GM21825 (cell line): ENCODE results near the gene XYLT1.

Source experiments
- ATAC-seq: cut with Tn5 transposase; IDR thresholded peaks from one replicate; pipeline ENCODE4 v1.9.1; 2021; ENCODE audit warnings: mild to moderate bottlenecking, moderate library complexity; ENCODE audit not compliant: unreplicated experiment

XYLT1 gene

DNA sequence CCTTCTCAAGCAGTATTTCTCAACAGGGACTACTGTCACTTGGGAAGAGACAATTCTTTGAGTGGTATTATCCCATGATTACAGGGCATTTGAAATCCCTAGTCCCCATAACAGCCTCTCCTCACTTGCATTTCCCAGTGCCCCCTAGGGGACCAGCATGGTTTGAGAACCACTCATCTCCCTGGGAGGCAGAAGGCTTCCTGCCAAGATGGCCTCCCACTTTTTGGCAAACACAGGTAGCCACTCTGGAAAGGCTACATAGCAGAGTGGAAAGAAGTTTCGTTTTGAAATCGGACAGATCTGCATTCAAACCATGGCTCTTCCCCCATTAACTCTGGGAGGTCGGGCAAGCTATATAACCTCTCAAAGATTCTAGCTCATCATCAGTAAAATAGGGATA lies 256.8 kb downstream of the XYLT1 start:
- ATAC-seq, result no peak

DNA sequence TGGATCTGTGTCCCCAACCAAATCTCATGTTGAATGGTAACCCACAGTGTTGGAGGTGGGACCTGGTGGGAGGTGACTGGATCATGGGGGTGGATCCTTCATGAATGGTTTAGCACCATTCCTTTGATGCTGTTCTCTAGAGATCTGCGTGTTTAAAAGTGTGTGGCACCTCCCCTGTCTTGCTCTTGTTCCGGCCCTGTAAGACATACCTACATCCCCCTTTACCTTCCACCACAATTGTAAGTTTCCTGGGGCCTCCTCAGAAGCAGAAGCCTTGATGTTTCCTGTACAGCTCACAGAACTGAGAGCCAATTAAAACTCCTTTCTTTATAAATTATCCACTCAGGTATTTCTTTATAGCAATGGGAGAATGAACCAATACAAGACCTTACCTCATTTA lies 257.7 kb downstream of the XYLT1 start:
- no peak for ATAC-seq

DNA sequence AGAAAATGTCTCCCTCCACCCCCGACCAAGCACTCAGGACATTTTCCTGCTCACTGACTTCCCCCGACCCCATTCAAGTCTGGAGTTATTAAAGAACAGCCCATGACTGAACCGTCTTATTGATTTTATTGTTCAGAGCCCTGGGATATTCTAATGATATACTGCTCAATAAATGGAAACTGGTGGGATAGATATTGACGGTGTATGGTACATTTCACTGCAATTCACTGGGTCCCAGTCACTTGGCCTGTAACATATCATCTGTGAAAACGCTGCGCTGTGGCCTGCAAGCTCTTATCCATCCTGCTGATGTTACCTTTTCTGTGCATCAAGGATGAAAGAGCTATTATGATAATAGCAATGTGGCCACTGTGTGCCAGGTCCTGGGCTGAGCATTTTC lies 258.2 kb downstream of the XYLT1 start:
- ATAC-seq, result no peak

DNA sequence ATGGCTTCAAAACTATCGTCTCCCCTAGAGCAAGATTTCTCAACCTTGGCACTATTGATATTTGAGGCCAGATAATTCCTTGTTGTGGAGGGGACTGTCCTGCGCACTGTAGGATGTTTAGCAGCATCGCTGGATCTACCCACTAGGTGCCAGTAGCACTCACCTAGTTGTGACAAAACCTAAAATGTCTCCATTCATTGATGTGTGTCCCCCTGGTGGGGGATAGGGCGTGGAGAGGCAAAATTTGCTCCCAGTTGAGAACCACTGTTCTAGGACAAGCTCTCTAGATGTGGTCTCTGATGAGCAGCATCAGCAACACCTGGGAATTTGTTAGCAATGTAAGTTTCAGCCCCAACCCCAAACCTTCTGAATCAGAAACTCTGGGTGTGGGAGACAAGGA lies 259.0 kb downstream of the XYLT1 start:
- ATAC-seq, result no peak

- ATAC-seq, result no peak
These were observed 264.0 kb downstream of the XYLT1 start for GRCh38 chr16:17206712-17207111.

DNA sequence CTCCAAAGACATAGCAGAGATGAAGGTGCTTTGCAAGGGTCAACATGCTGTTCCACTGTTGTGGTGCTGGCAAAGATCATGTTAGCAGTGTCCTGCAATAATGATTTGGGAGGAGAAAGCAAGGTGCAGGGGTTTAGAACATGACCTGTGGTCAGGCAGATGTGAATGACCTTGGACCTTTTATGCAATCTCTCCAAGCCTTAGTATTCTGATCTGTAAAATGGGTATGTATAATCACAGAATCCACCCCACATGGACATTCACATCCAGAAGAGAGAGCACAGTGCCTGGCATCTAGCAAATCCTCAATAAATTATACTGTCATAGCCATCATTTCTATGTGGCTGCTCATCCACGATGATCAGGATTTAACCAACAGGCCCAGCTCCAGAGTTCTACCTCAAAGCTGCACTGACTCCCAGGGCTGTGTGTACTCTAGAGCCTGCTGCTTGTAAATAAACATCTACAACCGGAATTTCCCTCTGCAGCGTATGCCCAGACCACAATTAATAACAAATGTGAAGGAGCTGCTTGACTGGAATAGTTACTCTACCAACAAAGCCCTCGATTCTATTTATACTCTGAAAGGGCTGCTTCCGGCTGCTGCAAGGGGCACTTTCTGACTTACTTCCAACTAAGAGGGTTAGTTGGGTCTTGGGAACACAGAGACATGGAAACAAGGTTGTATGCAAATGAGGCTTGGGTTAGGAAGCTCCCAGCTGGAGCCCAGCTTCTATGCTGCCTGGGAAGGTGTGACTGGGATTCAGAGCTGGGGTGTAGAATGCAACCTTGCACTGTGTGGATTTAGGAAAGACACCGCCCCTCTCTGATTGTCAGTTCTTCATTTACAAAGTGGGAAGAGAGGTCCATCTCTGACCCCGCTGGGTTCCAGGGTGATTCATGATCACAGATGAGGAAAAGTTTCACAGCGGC lies 265.2 kb downstream of the XYLT1 start:
- ATAC-seq, result no peak

DNA sequence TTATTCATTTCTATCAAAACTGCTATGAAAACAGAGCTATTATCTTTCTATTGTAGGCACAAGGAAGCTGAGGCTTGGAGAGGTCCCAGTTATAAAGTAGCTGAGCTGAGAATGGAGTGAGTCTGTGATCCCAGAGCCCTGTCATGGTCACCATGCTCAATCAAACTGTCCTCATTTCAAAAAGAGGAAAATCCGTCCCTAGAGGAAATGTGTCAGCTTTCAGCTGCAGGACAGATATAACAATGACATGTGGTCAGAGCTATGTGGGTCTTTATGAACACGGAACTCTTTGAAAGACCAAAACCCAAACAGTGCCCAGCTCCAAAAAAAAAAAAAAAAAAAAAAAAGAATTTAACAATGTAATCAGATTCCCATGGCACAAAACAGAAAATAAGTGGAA lies 266.1 kb downstream of the XYLT1 start:
- no peak for ATAC-seq

GRCh38 chr16:17204206-17204605 lies 266.6 kb downstream of the XYLT1 start:
- no peak for ATAC-seq

- ATAC-seq, result no peak
These were observed 267.3 kb downstream of the XYLT1 start for GRCh38 chr16:17203424-17203823.

- ATAC-seq, result no peak
These were observed 271.6 kb downstream of the XYLT1 start for GRCh38 chr16:17199135-17199534.

GRCh38 chr16:17196526-17196925 lies 274.2 kb downstream of the XYLT1 start:
- ATAC-seq, result no peak

DNA sequence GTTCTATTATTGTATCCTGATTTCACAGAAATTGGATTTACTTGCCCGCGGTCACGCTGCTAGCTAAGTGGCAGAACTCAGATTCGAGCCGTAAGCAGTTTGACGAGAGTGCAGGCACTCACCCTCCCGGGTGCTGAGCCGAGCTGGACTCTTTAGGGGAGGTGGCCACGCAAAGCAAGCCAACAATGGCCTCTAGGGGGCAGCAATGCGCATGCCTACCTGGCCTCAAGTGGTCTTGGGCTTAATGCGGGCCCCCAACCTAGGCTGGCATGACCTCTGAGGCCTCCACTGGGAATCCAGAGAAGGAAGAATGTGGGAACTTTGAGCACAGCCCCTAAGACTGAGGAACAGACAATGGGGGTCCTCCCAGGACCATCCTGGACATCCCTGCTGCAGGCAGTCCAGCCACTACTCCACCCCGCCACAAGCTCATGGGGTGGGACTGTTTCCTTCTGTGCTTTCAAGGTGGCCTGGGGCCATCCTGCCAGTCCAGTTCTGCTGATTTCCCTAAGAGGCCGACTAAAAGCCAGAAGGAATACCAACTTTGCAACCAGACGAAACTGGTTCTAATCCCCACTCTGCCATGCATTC lies 276.5 kb downstream of the XYLT1 start:
- no peak for ATAC-seq

- ATAC-seq, result no peak
These were observed 277.1 kb downstream of the XYLT1 start for GRCh38 chr16:17193566-17194100.

- ATAC-seq, result no peak
These were observed 286.7 kb downstream of the XYLT1 start for GRCh38 chr16:17184026-17184425.

DNA sequence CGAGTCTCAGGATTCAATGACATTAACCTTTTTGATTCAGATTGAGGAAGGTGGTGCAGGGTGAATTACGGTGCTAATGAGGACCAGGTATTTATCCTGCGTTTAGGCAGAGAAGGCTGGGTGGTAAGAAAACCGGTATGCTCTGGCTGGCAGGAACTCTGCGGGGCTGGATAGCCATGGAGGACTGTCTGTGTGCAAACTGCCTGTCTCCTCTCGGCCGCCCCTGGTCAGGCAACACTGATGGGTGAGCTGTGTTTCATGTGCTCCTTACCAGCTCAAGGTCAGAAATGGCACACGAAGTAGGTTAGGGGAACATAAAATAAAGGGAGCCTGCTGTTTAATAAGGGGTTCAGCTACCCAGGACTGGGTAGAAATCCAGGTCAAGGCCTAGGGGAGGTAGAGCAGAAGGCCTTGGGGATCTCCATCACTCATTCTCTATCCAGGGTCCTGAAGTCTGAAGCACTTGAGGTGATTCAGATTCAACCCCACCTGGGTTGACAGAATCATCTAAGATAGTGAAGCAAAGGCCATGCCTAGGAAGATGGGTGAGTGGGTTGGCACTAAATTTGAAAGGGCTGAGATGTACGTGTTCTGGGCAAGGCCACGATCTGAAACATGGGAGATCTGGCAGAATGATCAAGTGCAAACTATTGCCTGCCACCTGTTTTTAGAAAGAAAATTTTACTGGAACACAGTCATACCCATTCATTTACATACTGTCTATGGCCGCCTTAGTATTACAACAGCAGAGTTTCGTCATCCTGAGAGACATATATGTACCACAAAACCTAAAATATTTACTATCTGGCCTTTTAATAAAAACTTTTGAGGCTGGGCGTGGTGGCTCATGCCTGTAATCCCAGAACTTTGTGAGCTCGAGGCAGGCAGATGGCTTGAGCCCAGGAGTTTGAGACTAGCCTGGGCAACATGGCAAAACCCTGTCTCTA lies 292.5 kb downstream of the XYLT1 start:
- no peak for ATAC-seq

DNA sequence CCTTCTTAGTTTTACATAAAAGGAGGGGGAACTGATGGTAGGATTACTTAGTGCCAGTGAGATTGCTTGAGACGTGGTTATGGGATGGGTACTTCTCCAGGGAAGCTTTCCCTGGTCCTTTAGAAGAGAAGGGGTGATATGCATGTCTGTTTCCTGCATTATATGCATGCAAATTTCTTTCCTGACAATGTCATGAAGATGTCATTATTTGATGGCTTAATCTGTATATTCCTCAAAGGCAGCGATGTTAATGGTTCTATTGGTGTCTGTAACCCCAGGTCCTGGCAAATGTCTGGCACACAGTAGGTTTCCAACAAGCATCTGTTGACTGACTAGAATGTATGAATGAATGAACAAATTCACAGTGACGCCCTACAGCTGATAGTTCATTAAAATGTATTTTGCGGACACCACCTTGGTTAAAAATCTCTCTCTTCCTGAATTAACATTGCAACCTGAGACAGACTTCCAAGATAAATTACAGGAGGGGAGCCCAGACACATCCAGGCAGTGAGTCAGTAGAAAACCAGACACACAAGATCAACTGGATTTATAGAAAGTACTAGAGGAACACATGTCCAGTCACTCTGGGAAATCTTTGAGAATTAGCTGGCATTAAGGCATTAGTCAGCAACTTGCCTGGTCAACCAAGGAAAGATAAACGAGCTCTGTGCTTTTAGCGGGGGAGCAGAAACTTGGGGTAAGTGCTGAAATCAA lies 293.4 kb downstream of the XYLT1 start:
- ATAC-seq, result no peak

GRCh38 chr16:17176199-17176598 lies 294.6 kb downstream of the XYLT1 start:
- ATAC-seq, result no peak

DNA sequence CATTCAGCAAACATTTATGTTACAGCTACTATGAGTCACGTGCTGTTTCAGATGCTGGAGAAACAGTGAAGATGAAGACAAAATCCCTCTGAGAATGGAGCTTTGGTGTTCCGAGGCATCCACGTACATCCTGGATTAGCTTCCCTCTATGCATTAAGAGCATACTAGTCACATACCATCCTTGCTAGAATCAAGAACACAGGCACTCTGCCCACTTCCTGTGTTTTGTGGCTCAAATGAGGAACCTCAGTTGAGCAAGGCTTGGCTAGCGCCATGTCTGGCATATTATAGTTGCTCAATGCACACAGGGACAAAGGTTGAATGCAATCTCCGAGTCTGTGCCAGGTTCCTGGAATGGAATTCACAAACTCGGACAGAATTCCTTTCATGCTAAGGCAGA lies 297.5 kb downstream of the XYLT1 start:
- no peak for ATAC-seq

DNA sequence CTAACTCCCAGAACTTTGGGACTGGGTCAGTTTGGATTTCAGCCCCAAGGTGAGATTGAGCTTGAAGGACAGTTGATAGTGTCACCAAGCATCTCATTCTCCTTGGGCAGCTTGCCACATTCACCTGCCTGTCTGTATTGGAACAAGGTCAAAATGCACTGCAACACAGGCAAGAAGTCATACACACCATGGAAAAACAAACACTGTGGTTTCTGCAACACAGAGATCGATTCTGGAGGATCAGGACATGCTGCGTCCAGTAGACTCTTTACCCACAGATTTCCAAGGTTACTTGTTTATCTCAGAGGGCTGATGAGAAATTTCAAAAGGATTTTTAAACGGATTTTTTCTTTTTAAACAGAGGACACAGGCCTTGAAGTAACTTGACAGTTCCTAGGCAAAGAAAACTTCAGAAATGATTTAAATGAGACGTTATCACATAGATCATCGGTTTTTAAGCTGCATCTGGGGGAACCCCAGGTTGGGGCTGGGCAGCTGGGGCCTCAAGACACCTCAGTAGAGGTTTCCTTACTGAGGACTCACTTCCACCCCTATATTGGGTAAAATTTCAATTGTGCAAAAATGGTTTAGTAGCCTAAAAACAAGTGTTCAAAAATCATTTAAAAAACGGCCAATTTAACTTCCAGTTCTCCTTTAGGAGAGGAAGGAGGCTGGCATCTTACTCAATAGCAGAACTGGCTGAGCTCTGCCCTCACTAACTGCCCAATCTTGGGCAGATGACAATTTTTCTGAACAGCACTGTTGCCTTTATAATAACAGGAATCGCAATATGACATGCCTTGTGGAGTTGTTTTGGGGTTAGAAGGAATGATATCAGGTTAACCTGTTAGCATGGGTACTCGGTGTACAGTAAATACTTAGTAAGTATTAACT lies 299.3 kb downstream of the XYLT1 start:
- no peak for ATAC-seq
